ENCODE measurements around the gene SMPD3. TPM values are rescaled to one million over a fixed set of nuclear protein-coding genes. Genes with fewer than 3 reads are reported as not detected.
A peak's percentile ranks its signal among the peaks of the same experiment; 100 is the strongest.

The SMPD3 gene
- total and polyA plus RNA-seq, 9 of the 15 experiments (the other 6 are each of a cell fraction or from before 2014, with no cell fraction given): 0.03 to 1.2 (median 0.18) TPM

GRCh38 chr16:68346892-68347480 lies 101.3 kb downstream of the SMPD3 start:
- CTCF ChIA-PET (ENCODE audit: low intra/inter-chr PET ratio): no interaction called here
- Histone ChIP-seq H3K9me1 (ENCODE audit: control insufficient read depth, insufficient read depth, low read length) (no peaks in the 10 kb centered on the region), H3K9me3 (replicated peaks; ENCODE audit: control insufficient read depth, insufficient read depth, low read depth, low read length) (no peaks in the 10 kb centered on the region), H3K9ac (ENCODE audit: insufficient read depth in 1 of 2, low read depth in 2 of 2, low read length in 2 of 2) (peak overlapping the region in 1 of 2 experiments; percentile 21; a peak in 1 of 4 replicates), H2AFZ (ENCODE audit: low read depth, low read length) (no peak overlapping the region), H3K4me3 (no peak overlapping the region), H3K4me1 (replicated peaks in 1 of 2; ENCODE audit: control insufficient read depth in 2 of 2, insufficient read depth in 2 of 2, low read length in 2 of 2) (peaks cover 3 to 6% of the 10 kb centered on the region in 2 experiments; a peak in 3 of 5 replicates), H3K79me2 (ENCODE audit: control insufficient read depth, insufficient read depth, low read length) (no peaks in the 10 kb centered on the region), H3K27me3 (ENCODE audit: control insufficient read depth in 2 of 2, insufficient read depth in 2 of 2, low read length in 2 of 2) (no peaks in the 10 kb centered on the region), H3K36me3 (ENCODE audit: control insufficient read depth, insufficient read depth, low read length) (peaks cover 92% of the 10 kb centered on the region), H4K20me1 (replicated peaks; ENCODE audit: control insufficient read depth, insufficient read depth, low read length) (no peaks in the 10 kb centered on the region; the same call in 1 of the 2 replicates), H3K4me2 (ENCODE audit: insufficient read depth, low read length) (no peak overlapping the region), H3K27ac (ENCODE audit: extremely low read depth, low read depth, low read length) (no peak overlapping the region)
- no TSS peak for BruUV-seq (replicated peaks)
- WGBS (ENCODE audit: insufficient coverage, low coverage, missing lambda C conversion rate): 97% methylated on average over 10 of the region's 12 CpGs
- no peak for DNase-seq (ENCODE audit: extremely low read depth in 1 of 4, low spot score in 3 of 4)
- POLR2A ChIA-PET: interaction anchor here (0.7 to 1.2 kb wide), 2 partner anchors 9 to 26 kb away, joined by 3 read pairs; no protein-coding TSS in a partner anchor
- no peak for ATAC-seq
- FAIRE-seq: no peak
- intact Hi-C loops (cut with micrococcal nuclease) (no loop called here), in situ Hi-C loops (cut with MboI) (no loop called here)
- TF ChIP-seq POLR2G (IDR thresholded peaks at IDR 0.05; ENCODE audit: low read depth, low read length) (peak; percentile 7; the same call in 1 of the 2 replicates), ZNF644 (tag; IDR thresholded peaks at IDR 0.05; ENCODE audit: low read depth) (no peak), ZNF431 (CRISPR knock-in tag; IDR thresholded peaks at IDR 0.05) (no peak)

- H3K9me1 ChIP-seq (ENCODE audit: control insufficient read depth, insufficient read depth, low read length): no peaks in the 10 kb centered on the region
- peaks cover 92% of the 10 kb centered on the region for H3K36me3 ChIP-seq (ENCODE audit: control insufficient read depth, insufficient read depth, low read length)
- no peak for ATAC-seq
- no TSS peak for BruUV-seq (replicated peaks)
- ChIA-PET CTCF (ENCODE audit: low intra/inter-chr PET ratio) (no interaction called here), POLR2A (no interaction called here)
- no peaks in the 10 kb centered on the region for H3K79me2 ChIP-seq (ENCODE audit: control insufficient read depth, insufficient read depth, low read length)
- TF ChIP-seq ARID3B (CRISPR knock-in tag; IDR thresholded peaks at IDR 0.05; ENCODE audit: borderline replicate concordance): no peak
- TF ChIP-seq RFX7 (CRISPR knock-in tag; IDR thresholded peaks at IDR 0.05): no peak
- TF ChIP-seq RBM14 (IDR thresholded peaks at IDR 0.05; ENCODE audit: borderline replicate concordance, insufficient read depth, low read depth, low read length): no peak
- no peak overlapping the region for H3K4me2 ChIP-seq (ENCODE audit: insufficient read depth, low read length)
- WGBS (ENCODE audit: insufficient coverage, low coverage, missing lambda C conversion rate): 95% methylated on average over 16 of the region's 16 CpGs
- no peaks in the 10 kb centered on the region for H3K9me3 ChIP-seq (replicated peaks; ENCODE audit: control insufficient read depth, insufficient read depth, low read depth, low read length)
- H3K4me3 ChIP-seq: no peak overlapping the region
- H3K4me1 ChIP-seq (replicated peaks in 1 of 2; ENCODE audit: control insufficient read depth in 2 of 2, insufficient read depth in 2 of 2, low read length in 2 of 2): peaks cover 3 to 6% of the 10 kb centered on the region in 2 experiments; a peak in 3 of 5 replicates
- no peak overlapping the region for H3K27ac ChIP-seq (ENCODE audit: extremely low read depth, low read depth, low read length)
- H3K27me3 ChIP-seq (ENCODE audit: control insufficient read depth in 2 of 2, insufficient read depth in 2 of 2, low read length in 2 of 2): no peaks in the 10 kb centered on the region
- no peak for DNase-seq (ENCODE audit: extremely low read depth in 1 of 4, low spot score in 3 of 4)
- intact Hi-C loops (cut with micrococcal nuclease) (no loop called here), in situ Hi-C loops (cut with MboI) (no loop called here)
- FAIRE-seq: no peak
- no peak overlapping the region for H2AFZ ChIP-seq (ENCODE audit: low read depth, low read length)
- H4K20me1 ChIP-seq (replicated peaks; ENCODE audit: control insufficient read depth, insufficient read depth, low read length): no peaks in the 10 kb centered on the region; the same call in 1 of the 2 replicates
- H3K9ac ChIP-seq (ENCODE audit: insufficient read depth in 1 of 2, low read depth in 2 of 2, low read length in 2 of 2): no peak overlapping the region
These were observed 102.2 kb downstream of the SMPD3 start for GRCh38 chr16:68345958-68346635.
